Pancreas (tissue), 10 donors: ENCODE results near the gene HMGN5. TPM values are rescaled to one million over a fixed set of nuclear protein-coding genes. Genes with fewer than 3 reads are reported as not detected.

Experiments
- ATAC-seq, 4 donors: fragments of 200-7000 bp; cut with Tn5 transposase; one replicate each; pipeline versions ENCODE4 v1.8.0 to v1.9.1; 2020; ENCODE audit warnings: mild to moderate bottlenecking in 4 of 4, moderate library complexity in 4 of 4
- DNase-seq, 6 donors: peaks; one replicate each; pipeline ENCODE4 v3.0.0-alpha.2; 2020
- FAIRE-seq: peaks from 2 replicates; lab custom pipeline; 2012; peaks lifted over from hg19 to GRCh38; lab: Jason Lieb, UNC
- H3K27ac ChIP-seq, 4 donors: fragments of 200-600 bp; sonication (generic); 1 replicate in 3 of 4; 2 replicates in 1 of 4; pipeline versions ENCODE4 v1.5.0 to v1.8.0; 2020
- H3K27me3 ChIP-seq, 4 donors: fragments of 200-600 bp; one replicate each; pipeline ENCODE4 v1.8.0; 2021
- H3K36me3 ChIP-seq, 3 donors: fragments of 200-600 bp; sonication (generic) in 1 of 3; one replicate each; pipeline versions ENCODE4 v1.5.0 to v1.8.0; 2020 to 2021
- H3K4me1 ChIP-seq, 3 donors: fragments of 200-600 bp; one replicate each; pipeline ENCODE4 v1.8.0; 2021
- H3K4me3 ChIP-seq, 4 donors: fragments of 200-600 bp; sonication (generic) in 2 of 4; one replicate each; pipeline versions ENCODE4 v1.5.0 to v1.8.0; 2020 to 2021
- H3K9me3 ChIP-seq, 4 donors: fragments of 200-600 bp; one replicate each; pipeline ENCODE4 v1.8.0; 2021
- WGBS, 2 donors: extraction: QIAGEN DNeasy Blood & Tissue Kit; methylation state at CpG; one replicate each; pipeline ENCODE4 v1.1.7; 2013; 5-methylcytosine and 5-hydroxymethylcytosine counted together
- intact Hi-C, 3 donors: fragments of 100-400 bp; cut with DNase I; formaldehyde crosslinking; loops; one replicate each; pipeline versions ENCODE4 v1.11.1 to v1.14.2; 2022
- polyA plus RNA-seq, 2 donors: library from polyadenylated mRNA; stranded (reverse); fragments of 200-250 nt; gene quantifications; one replicate each; pipeline ENCODE4 v1.2.3, GENCODE V29; 2013
- total RNA-seq, 6 donors: library from RNA; stranded (reverse); fragmentation: NEBNext Ultra II Directional in 4 of 6; extraction: Animal tissue kit (Norgen Biotek cat#: 25700) in 4 of 6; gene quantifications; one replicate each; pipeline versions ENCODE4 v1.2.1 to v1.2.4, GENCODE V29; 2021 to 2023
- TF ChIP-seq, protein P1 (sequence below), 4 donors: fragments of 200-600 bp; sonication (generic) in 3 of 4; IDR thresholded peaks; one replicate each; pipeline versions ENCODE4 v1.5.0 to v1.8.0; 2021; ENCODE audit warnings: antibody characterized with exemption in 4 of 4
- donor health status: healthy with polysubstance abuse.
- donor health status: DM: no; HTN: no; CAD: no; lungs with moderate emphysema.
- donor health status: DM: no; HTN: no; CAD: no.
- donor health status: control.
- donor health status: control.
- donor health status: Bipolar disorder and iron deficiency.
- donor health status: DM: yes; HTN: yes; CAD: no.
- donor health status: DM: no; HTN: no; CAD: no.
- donor health status: DM: no; HTN: no; CAD: no.
- donor health status: DM: yes; HTN: yes; CAD: no.

Gene HMGN5
- total and polyA plus RNA-seq, 8 donors: 1.2 to 18.9 (median 2.1) TPM

DNA sequence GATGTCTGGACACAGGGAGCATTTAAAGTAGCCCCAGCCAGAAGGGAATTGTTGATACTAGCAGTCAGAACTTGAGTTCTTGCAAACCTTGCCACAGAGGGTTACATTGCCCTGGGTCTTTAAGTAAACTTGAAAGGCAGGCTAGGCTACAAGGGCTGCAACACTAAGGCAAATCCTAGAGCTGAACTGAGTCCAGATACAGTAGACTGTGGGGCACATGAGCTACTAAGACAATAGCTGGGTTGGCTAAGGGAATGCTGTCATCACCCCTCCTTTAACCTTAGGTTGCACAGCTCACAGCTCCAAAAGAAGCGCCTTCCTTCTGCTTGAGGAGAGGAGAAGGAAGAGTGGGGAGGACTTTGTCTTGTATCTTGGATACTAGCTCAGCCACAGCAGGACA lies 35.8 kb upstream of the HMGN5 start:
- FAIRE-seq (no peak), DNase-seq (no peak), ATAC-seq (no peak)
- WGBS, 2 donors: 86 to 100% methylated on average over 1 of the region's 1 CpG
- Histone ChIP-seq H3K9me3 (no peaks in the 10 kb centered on the region), H3K27ac (no peak overlapping the region), H3K4me1 (no peaks in the 10 kb centered on the region), H3K36me3 (no peaks in the 10 kb centered on the region), H3K27me3 (peaks cover 0 to 4% (median 0%) of the 10 kb centered on the region in 4 donors), H3K4me3 (no peak overlapping the region)
- intact Hi-C loops: no loop called here
- TF ChIP-seq, protein P1, sequence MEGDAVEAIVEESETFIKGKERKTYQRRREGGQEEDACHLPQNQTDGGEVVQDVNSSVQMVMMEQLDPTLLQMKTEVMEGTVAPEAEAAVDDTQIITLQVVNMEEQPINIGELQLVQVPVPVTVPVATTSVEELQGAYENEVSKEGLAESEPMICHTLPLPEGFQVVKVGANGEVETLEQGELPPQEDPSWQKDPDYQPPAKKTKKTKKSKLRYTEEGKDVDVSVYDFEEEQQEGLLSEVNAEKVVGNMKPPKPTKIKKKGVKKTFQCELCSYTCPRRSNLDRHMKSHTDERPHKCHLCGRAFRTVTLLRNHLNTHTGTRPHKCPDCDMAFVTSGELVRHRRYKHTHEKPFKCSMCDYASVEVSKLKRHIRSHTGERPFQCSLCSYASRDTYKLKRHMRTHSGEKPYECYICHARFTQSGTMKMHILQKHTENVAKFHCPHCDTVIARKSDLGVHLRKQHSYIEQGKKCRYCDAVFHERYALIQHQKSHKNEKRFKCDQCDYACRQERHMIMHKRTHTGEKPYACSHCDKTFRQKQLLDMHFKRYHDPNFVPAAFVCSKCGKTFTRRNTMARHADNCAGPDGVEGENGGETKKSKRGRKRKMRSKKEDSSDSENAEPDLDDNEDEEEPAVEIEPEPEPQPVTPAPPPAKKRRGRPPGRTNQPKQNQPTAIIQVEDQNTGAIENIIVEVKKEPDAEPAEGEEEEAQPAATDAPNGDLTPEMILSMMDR (IDR thresholded peaks at IDR 0.05): no peak

DNA sequence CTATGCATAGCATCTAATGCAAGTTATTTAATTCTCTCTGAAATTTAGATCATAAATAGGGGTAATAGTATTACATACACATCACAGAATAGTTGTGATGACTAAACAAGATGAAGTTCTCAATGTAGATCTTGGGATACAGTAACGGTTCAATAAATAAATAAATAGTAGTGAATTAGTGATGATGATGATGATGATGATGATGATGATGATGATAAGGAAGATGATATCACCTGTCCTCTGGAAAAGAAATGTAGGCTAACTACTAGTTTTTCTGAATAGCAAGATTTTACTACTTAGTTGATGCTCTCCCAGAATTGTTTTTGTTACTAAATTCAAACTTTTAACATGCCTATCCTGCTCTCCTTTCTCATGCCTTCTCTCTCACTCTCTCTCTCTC lies 30.5 kb upstream of the HMGN5 start:
- DNase-seq: no peak
- H3K4me3 ChIP-seq: no peak overlapping the region
- H3K4me1 ChIP-seq: peaks cover 0 to 6% (median 0%) of the 10 kb centered on the region in 3 donors
- peak; percentile 84 for FAIRE-seq
- ATAC-seq: no peak
- WGBS, 2 donors: 87 to 89% methylated on average over 1 of the region's 1 CpG
- no peaks in the 10 kb centered on the region for H3K36me3 ChIP-seq
- H3K27ac ChIP-seq: no peak overlapping the region
- peaks cover 0 to 7% (median 0%) of the 10 kb centered on the region in 4 donors for H3K27me3 ChIP-seq
- intact Hi-C loops: no loop called here
- TF ChIP-seq, protein P1 (IDR thresholded peaks at IDR 0.05): no peak
- no peaks in the 10 kb centered on the region for H3K9me3 ChIP-seq

DNA sequence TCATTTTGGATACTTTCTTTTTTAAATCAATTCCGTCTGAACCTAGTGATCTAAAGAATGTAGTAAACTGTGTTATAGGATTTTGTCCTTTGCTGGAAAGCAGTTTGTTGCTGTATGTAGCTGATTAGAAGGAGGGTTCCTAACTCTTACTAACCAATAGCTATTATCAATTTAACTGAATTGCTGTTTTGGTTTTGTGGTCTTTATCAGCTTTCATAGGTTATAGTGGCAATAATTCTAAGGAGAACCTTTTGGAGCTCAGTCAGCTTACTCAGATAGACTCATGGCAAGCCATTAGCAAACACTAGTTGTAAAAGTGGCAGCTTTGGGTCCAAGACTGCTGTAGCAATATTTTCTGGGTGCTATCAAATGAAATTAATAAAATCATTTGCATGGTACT lies 29.8 kb upstream of the HMGN5 start:
- WGBS, 2 donors: 54 to 74% methylated on average over 1 of the region's 1 CpG
- Histone ChIP-seq H3K27me3 (peaks cover 0 to 7% (median 0%) of the 10 kb centered on the region in 4 donors), H3K4me1 (peaks cover 0 to 6% (median 0%) of the 10 kb centered on the region in 3 donors), H3K4me3 (no peak overlapping the region), H3K36me3 (no peaks in the 10 kb centered on the region), H3K9me3 (no peaks in the 10 kb centered on the region), H3K27ac (no peak overlapping the region)
- intact Hi-C loops: no loop called here
- FAIRE-seq (no peak), DNase-seq (no peak), ATAC-seq (no peak)
- TF ChIP-seq, protein P1 (IDR thresholded peaks at IDR 0.05): no peak

DNA sequence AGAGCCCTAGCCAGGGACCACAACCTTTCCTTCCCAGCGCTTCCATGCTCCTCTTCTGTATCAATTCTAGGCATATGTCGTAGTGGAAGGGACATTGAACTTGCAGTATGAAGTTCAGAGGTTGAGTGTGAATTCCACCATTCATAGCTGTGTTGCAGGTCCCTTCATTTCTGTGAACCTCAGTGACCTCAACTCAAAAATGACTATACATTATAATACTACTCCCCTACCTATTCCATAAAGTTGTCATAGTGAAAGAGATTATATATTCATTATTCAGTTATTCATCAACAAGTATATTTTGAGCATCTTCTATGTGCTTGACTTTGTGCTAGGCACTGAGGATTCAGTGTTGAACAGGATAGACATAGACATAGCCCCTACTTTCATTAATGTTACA lies 28.2 kb upstream of the HMGN5 start:
- WGBS, 2 donors: 71 to 96% methylated on average over 2 of the region's 2 CpGs
- ATAC-seq (no peak), DNase-seq (no peak), FAIRE-seq (no peak)
- TF ChIP-seq, protein P1 (IDR thresholded peaks at IDR 0.05): no peak
- no peaks in the 10 kb centered on the region for H3K9me3 ChIP-seq
- H3K4me1 ChIP-seq: peaks cover 0 to 6% (median 0%) of the 10 kb centered on the region in 3 donors
- no peaks in the 10 kb centered on the region for H3K36me3 ChIP-seq
- no peak overlapping the region for H3K4me3 ChIP-seq
- H3K27me3 ChIP-seq: peaks cover 0 to 7% (median 0%) of the 10 kb centered on the region in 4 donors
- intact Hi-C loops: no loop called here
- no peak overlapping the region for H3K27ac ChIP-seq

DNA sequence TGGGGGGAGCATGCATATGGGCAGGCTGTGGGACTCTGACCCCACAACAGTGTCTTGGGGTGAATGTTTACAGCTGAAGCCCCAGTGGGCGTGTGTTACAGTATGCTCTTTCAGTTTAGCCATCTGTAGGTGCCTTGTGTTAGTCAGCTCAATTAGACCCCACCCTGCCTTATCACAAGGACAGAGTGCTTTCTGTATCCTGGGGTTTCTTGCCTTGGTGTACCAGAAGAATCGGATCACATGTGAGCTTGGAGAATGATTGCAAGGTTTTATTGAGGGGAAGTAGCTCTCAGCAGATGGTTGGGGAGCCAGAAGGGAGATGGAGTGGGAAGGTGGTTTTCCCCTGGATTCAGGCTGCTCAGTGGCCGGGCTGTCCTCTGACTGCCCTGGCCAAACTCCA lies 27.5 kb upstream of the HMGN5 start:
- FAIRE-seq (no peak), ATAC-seq (no peak), DNase-seq (no peak)
- WGBS, 2 donors: 58 to 87% methylated on average over 3 of the region's 3 CpGs
- peaks cover 0 to 7% (median 0%) of the 10 kb centered on the region in 4 donors for H3K27me3 ChIP-seq
- intact Hi-C loops: no loop called here
- H3K4me1 ChIP-seq: peaks cover 0 to 6% (median 0%) of the 10 kb centered on the region in 3 donors
- H3K36me3 ChIP-seq: no peaks in the 10 kb centered on the region
- no peak overlapping the region for H3K27ac ChIP-seq
- no peak overlapping the region for H3K4me3 ChIP-seq
- no peaks in the 10 kb centered on the region for H3K9me3 ChIP-seq
- TF ChIP-seq, protein P1 (IDR thresholded peaks at IDR 0.05): no peak
